ENCODE measurements around the gene NMNAT3. TPM values are rescaled to one million over a fixed set of nuclear protein-coding genes. Genes with fewer than 3 reads are reported as not detected.

NMNAT3 gene
- total RNA-seq, 2 experiments from 2014 or later, result 0.15 TPM; not detected in 1

DNA sequence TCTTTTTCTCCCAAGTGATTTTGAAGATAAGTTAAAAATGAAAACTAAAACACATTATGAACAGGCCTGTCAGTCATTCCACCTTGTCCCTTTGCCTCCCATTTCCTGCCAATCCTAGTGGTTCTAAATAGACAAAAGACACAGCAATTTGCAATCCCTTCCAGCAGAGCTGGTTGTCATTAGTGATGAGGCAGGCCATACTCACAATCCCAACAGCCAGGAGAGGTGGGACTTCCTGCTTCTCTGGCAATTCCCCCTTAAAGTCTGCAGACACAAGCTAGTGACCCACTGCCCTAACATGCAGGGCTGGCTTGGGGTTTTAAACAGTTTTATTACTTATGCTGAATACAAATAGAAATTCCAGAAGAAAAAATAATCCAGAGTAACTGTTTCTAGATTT lies 99.9 kb downstream of the NMNAT3 start:
- DNase-seq (ENCODE audit: low spot score), result no peak
- intact Hi-C loops (cut with micrococcal nuclease; ENCODE audit: unreplicated experiment), result no loop called here
- H3K36me3 ChIP-seq (ENCODE audit: insufficient read depth, low read length), result no peaks in the 10 kb centered on the region
- H3K4me3 ChIP-seq (ENCODE audit: low read depth, low read length, poor library complexity, severe bottlenecking), result no peak overlapping the region
- POLR2A ChIA-PET, result no interaction called here
- no peaks in the 10 kb centered on the region for H3K4me1 ChIP-seq (ENCODE audit: insufficient read depth, low read length, poor library complexity, severe bottlenecking)
- no peaks in the 10 kb centered on the region for H3K9me2 ChIP-seq (ENCODE audit: insufficient read depth, low read length)
- TF ChIP-seq, protein P1, sequence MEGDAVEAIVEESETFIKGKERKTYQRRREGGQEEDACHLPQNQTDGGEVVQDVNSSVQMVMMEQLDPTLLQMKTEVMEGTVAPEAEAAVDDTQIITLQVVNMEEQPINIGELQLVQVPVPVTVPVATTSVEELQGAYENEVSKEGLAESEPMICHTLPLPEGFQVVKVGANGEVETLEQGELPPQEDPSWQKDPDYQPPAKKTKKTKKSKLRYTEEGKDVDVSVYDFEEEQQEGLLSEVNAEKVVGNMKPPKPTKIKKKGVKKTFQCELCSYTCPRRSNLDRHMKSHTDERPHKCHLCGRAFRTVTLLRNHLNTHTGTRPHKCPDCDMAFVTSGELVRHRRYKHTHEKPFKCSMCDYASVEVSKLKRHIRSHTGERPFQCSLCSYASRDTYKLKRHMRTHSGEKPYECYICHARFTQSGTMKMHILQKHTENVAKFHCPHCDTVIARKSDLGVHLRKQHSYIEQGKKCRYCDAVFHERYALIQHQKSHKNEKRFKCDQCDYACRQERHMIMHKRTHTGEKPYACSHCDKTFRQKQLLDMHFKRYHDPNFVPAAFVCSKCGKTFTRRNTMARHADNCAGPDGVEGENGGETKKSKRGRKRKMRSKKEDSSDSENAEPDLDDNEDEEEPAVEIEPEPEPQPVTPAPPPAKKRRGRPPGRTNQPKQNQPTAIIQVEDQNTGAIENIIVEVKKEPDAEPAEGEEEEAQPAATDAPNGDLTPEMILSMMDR (conservative IDR thresholded peaks at IDR 0.05; ENCODE audit: low read length), result no peak
- TF ChIP-seq EZH2phosphoT487 (IDR thresholded peaks at IDR 0.05; ENCODE audit: borderline replicate concordance, low read depth, low read length), result no peak
- no peaks in the 10 kb centered on the region for H3K9me3 ChIP-seq (ENCODE audit: low read length)
- no TSS peak for BruUV-seq (replicated peaks)
- H3K27ac ChIP-seq (ENCODE audit: low read depth, low read length, poor library complexity, severe bottlenecking), result no peak overlapping the region
- no peaks in the 10 kb centered on the region for H3K79me2 ChIP-seq (ENCODE audit: insufficient read depth, low read depth, low read length)
- no peaks in the 10 kb centered on the region for H4K20me1 ChIP-seq (ENCODE audit: insufficient read depth, low read length)
- CTCF ChIA-PET (ENCODE audit: unreplicated experiment), result no interaction called here
- H3K4me2 ChIP-seq (ENCODE audit: low read length), result no peak overlapping the region
- H2AFZ ChIP-seq (ENCODE audit: low read length), result no peak overlapping the region

DNA sequence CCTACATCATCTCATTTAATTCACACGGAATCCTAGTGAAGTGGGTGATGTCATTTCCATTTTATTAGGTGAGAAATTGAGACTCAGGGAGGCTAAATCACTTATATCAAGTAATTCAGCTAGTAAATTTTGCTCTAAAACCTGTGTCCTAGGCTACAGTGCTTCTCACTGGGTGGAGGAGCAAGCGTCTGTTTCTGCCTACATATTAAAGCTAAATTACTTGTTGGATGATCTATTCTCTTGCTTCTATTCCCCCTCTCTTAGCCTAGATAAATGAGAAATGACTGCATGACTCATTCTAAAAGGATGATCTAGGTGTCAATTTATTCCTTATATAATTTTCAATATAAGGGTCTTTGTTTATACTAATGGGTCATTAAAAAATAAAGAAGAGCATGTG lies 100.4 kb downstream of the NMNAT3 start:
- Histone ChIP-seq H3K27ac (ENCODE audit: low read depth, low read length, poor library complexity, severe bottlenecking) (no peak overlapping the region), H3K79me2 (ENCODE audit: insufficient read depth, low read depth, low read length) (no peaks in the 10 kb centered on the region), H3K36me3 (ENCODE audit: insufficient read depth, low read length) (no peaks in the 10 kb centered on the region), H3K4me2 (ENCODE audit: low read length) (no peak overlapping the region), H3K4me1 (ENCODE audit: insufficient read depth, low read length, poor library complexity, severe bottlenecking) (no peaks in the 10 kb centered on the region), H3K9me3 (ENCODE audit: low read length) (no peaks in the 10 kb centered on the region), H3K4me3 (ENCODE audit: low read depth, low read length, poor library complexity, severe bottlenecking) (no peak overlapping the region), H4K20me1 (ENCODE audit: insufficient read depth, low read length) (no peaks in the 10 kb centered on the region), H3K9me2 (ENCODE audit: insufficient read depth, low read length) (no peaks in the 10 kb centered on the region), H2AFZ (ENCODE audit: low read length) (no peak overlapping the region)
- TF ChIP-seq EZH2phosphoT487 (IDR thresholded peaks at IDR 0.05; ENCODE audit: borderline replicate concordance, low read depth, low read length), result no peak
- TF ChIP-seq, protein P1 (conservative IDR thresholded peaks at IDR 0.05; ENCODE audit: low read length), result no peak
- intact Hi-C loops (cut with micrococcal nuclease; ENCODE audit: unreplicated experiment), result no loop called here
- no TSS peak for BruUV-seq (replicated peaks)
- no peak for DNase-seq (ENCODE audit: low spot score)
- POLR2A ChIA-PET, result interaction anchor here (0.6 kb wide), 1 partner anchor 23 kb away, joined by 3 read pairs; no protein-coding TSS in a partner anchor
- CTCF ChIA-PET (ENCODE audit: unreplicated experiment), result no interaction called here

GRCh38 chr3:139574026-139574947 lies 103.5 kb downstream of the NMNAT3 start:
- no peak for DNase-seq (ENCODE audit: low spot score)
- BruUV-seq (replicated peaks), result no TSS peak
- ChIA-PET CTCF (ENCODE audit: unreplicated experiment) (no interaction called here), POLR2A (interaction anchor here (0.7 kb wide), 1 partner anchor 15 kb away, joined by 3 read pairs; no protein-coding TSS in a partner anchor)
- no peaks in the 10 kb centered on the region for H3K36me3 ChIP-seq (ENCODE audit: insufficient read depth, low read length)
- no peaks in the 10 kb centered on the region for H3K9me2 ChIP-seq (ENCODE audit: insufficient read depth, low read length)
- no peaks in the 10 kb centered on the region for H3K4me1 ChIP-seq (ENCODE audit: insufficient read depth, low read length, poor library complexity, severe bottlenecking)
- TF ChIP-seq EZH2phosphoT487 (IDR thresholded peaks at IDR 0.05; ENCODE audit: borderline replicate concordance, low read depth, low read length), result no peak
- TF ChIP-seq, protein P1 (conservative IDR thresholded peaks at IDR 0.05; ENCODE audit: low read length), result 0 out of 2 replicates have a peak, but pooled peaks have one; percentile 24
- no peak overlapping the region for H3K27ac ChIP-seq (ENCODE audit: low read depth, low read length, poor library complexity, severe bottlenecking)
- intact Hi-C loops (cut with micrococcal nuclease; ENCODE audit: unreplicated experiment), result no loop called here
- H2AFZ ChIP-seq (ENCODE audit: low read length), result no peak overlapping the region
- H3K4me3 ChIP-seq (ENCODE audit: low read depth, low read length, poor library complexity, severe bottlenecking), result no peak overlapping the region
- H4K20me1 ChIP-seq (ENCODE audit: insufficient read depth, low read length), result no peaks in the 10 kb centered on the region
- H3K79me2 ChIP-seq (ENCODE audit: insufficient read depth, low read depth, low read length), result no peaks in the 10 kb centered on the region
- H3K4me2 ChIP-seq (ENCODE audit: low read length), result no peak overlapping the region
- no peaks in the 10 kb centered on the region for H3K9me3 ChIP-seq (ENCODE audit: low read length)
